H9 (cell line): ENCODE measurements around the gene BOD1. TPM values are rescaled to one million over a fixed set of nuclear protein-coding genes. Genes with fewer than 3 reads are reported as not detected.

Experiments
- DNase-seq: peaks from one replicate; pipeline ENCODE4 v3.0.0-alpha.2; 2017
- H2AFZ ChIP-seq: one replicate; pipeline ENCODE4 v1.6.1; 2013; ENCODE audit warnings: mild to moderate bottlenecking, low read length, control low read depth, moderate library complexity
- H2AK5ac ChIP-seq: 2 replicates; pipeline ENCODE4 v1.6.1; 2013; ENCODE audit warnings: low read length, control low read depth, mixed read lengths; ENCODE audit not compliant: insufficient read length
- H2BK120ac ChIP-seq: one replicate; pipeline ENCODE4 v1.6.1; 2013; ENCODE audit warnings: low read depth, mild to moderate bottlenecking, low read length, control low read depth, inconsistent platforms; ENCODE audit not compliant: poor library complexity, severe bottlenecking
- H2BK12ac ChIP-seq: 2 replicates; pipeline ENCODE4 v1.6.1; 2013; ENCODE audit warnings: low read length, control low read depth, mixed read lengths, low read depth; ENCODE audit not compliant: insufficient read length
- H2BK15ac ChIP-seq: 2 replicates; pipeline ENCODE4 v1.6.1; 2013; ENCODE audit warnings: low read depth, low read length, control low read depth
- H2BK20ac ChIP-seq: one replicate; pipeline ENCODE4 v1.6.1; 2013; ENCODE audit warnings: low read depth, mild to moderate bottlenecking, low read length, control low read depth, inconsistent platforms; ENCODE audit not compliant: poor library complexity, severe bottlenecking
- H2BK5ac ChIP-seq: 2 replicates; pipeline ENCODE4 v1.6.1; 2013; ENCODE audit warnings: low read length, control low read depth, mixed read lengths; ENCODE audit not compliant: insufficient read length
- H3K14ac ChIP-seq: 2 replicates; pipeline ENCODE4 v1.6.1; 2013; ENCODE audit warnings: low read length, control low read depth; ENCODE audit not compliant: insufficient read depth
- H3K18ac ChIP-seq: 2 replicates; pipeline ENCODE4 v1.6.1; 2013; ENCODE audit warnings: low read depth, mild to moderate bottlenecking, mixed read lengths, low read length, control low read depth; ENCODE audit not compliant: insufficient read length
- H3K23ac ChIP-seq: 2 replicates; pipeline ENCODE4 v1.6.1; 2013; ENCODE audit warnings: low read length, control low read depth, mixed read lengths, low read depth; ENCODE audit not compliant: insufficient read length
- H3K23me2 ChIP-seq: 2 replicates; pipeline ENCODE4 v1.6.1; 2013; ENCODE audit warnings: low read depth, mild to moderate bottlenecking, mixed read lengths, low read length, control low read depth; ENCODE audit not compliant: insufficient read length, poor library complexity, severe bottlenecking
- H3K27ac ChIP-seq: 2 replicates; pipeline ENCODE4 v1.5.1; 2013; ENCODE audit warnings: low read length, control low read depth, mixed read lengths, low read depth; ENCODE audit not compliant: insufficient read length
- H3K27me3 ChIP-seq: 2 replicates; pipeline ENCODE4 v1.6.1; 2013; ENCODE audit warnings: low read length, control low read depth, inconsistent platforms; ENCODE audit not compliant: insufficient read depth
- H3K4ac ChIP-seq: 2 replicates; pipeline ENCODE4 v1.6.1; 2013; ENCODE audit warnings: low read depth, mild to moderate bottlenecking, control low read depth, inconsistent platforms, low read length, moderate library complexity
- H3K4me1 ChIP-seq: 2 replicates; pipeline ENCODE4 v1.6.1; 2013; ENCODE audit warnings: low read length, control low read depth, inconsistent platforms; ENCODE audit not compliant: insufficient read depth
- H3K4me2 ChIP-seq: 2 replicates; pipeline ENCODE4 v1.6.1; 2013; ENCODE audit warnings: low read length, control low read depth, mixed read lengths; ENCODE audit not compliant: insufficient read length, insufficient read depth
- H3K56ac ChIP-seq: 2 replicates; pipeline ENCODE4 v1.6.1; 2013; ENCODE audit warnings: low read depth, mild to moderate bottlenecking, mixed read lengths, low read length, control low read depth; ENCODE audit not compliant: insufficient read length
- H3K79me1 ChIP-seq: 2 replicates; pipeline ENCODE4 v1.6.1; 2013; ENCODE audit warnings: low read depth, mild to moderate bottlenecking, moderate library complexity, low read length, control low read depth, inconsistent platforms; ENCODE audit not compliant: insufficient read depth, poor library complexity, severe bottlenecking
- H3K79me2 ChIP-seq: 2 replicates; pipeline ENCODE4 v1.6.1; 2013; ENCODE audit warnings: low read length, control low read depth, inconsistent platforms; ENCODE audit not compliant: insufficient read depth
- H3K9ac ChIP-seq: 2 replicates; pipeline ENCODE4 v1.6.1; 2013; ENCODE audit warnings: low read length, control low read depth, mixed read lengths; ENCODE audit not compliant: insufficient read length; ENCODE audit errors: extremely low read depth
- H3K9me3 ChIP-seq: one replicate; pipeline ENCODE4 v1.6.1; 2013; ENCODE audit warnings: low read depth, low read length, inconsistent platforms; ENCODE audit not compliant: control insufficient read depth
- H3T11ph ChIP-seq: one replicate; pipeline ENCODE4 v1.6.1; 2013; ENCODE audit warnings: mild to moderate bottlenecking, low read length, control low read depth, inconsistent platforms
- H4K20me1 ChIP-seq: one replicate; pipeline ENCODE4 v1.6.1; 2013; ENCODE audit not compliant: control insufficient read depth, insufficient read length, insufficient read depth
- H4K5ac ChIP-seq: 2 replicates; pipeline ENCODE4 v1.6.1; 2013; ENCODE audit warnings: low read depth, mild to moderate bottlenecking, mixed read lengths, low read length, control low read depth; ENCODE audit not compliant: insufficient read length
- H4K8ac ChIP-seq: replicated peaks from 2 replicates; pipeline ENCODE4 v1.6.1; 2013; ENCODE audit warnings: low read length, control low read depth, mixed read lengths, low read depth; ENCODE audit not compliant: insufficient read length
- H4K91ac ChIP-seq: 2 replicates; pipeline ENCODE4 v1.6.1; 2013; ENCODE audit warnings: low read depth, mild to moderate bottlenecking, moderate library complexity, mixed read lengths, low read length, control low read depth; ENCODE audit not compliant: insufficient read length
- H3K27ac Mint-ChIP-seq, 3 experiments: 2 replicates in 2 of 3; 3 replicates in 1 of 3; pipeline ENCODE4 v1.8.0; 2020 to 2021; ENCODE audit warnings: mixed read lengths in 3 of 3, mild to moderate bottlenecking in 1 of 3, moderate library complexity in 1 of 3
- H3K27me3 Mint-ChIP-seq: 2 replicates; pipeline ENCODE4 v1.8.0; 2021; ENCODE audit warnings: low read depth, mild to moderate bottlenecking, moderate library complexity, mixed read lengths
- H3K36me3 Mint-ChIP-seq, 3 experiments: 2 replicates in 2 of 3; 3 replicates in 1 of 3; pipeline ENCODE4 v1.8.0; 2020 to 2021; ENCODE audit warnings: low read depth in 3 of 3, mixed read lengths in 3 of 3; ENCODE audit not compliant: insufficient read depth in 1 of 3
- H3K4me1 Mint-ChIP-seq, 2 experiments: 2 replicates each; pipeline ENCODE4 v1.8.0; 2020; ENCODE audit warnings: mixed read lengths in 2 of 2
- H3K4me3 Mint-ChIP-seq, 2 experiments: 2 replicates in 1 of 2; 3 replicates in 1 of 2; pipeline ENCODE4 v1.8.0; 2020 to 2021; ENCODE audit warnings: mild to moderate bottlenecking in 2 of 2, mixed read lengths in 2 of 2, moderate library complexity in 1 of 2
- H3K9me3 Mint-ChIP-seq, 2 experiments: 2 replicates in 1 of 2; 3 replicates in 1 of 2; pipeline ENCODE4 v1.8.0; 2020; ENCODE audit warnings: mild to moderate bottlenecking in 2 of 2, mixed read lengths in 2 of 2, moderate library complexity in 1 of 2
- WGBS: extraction: QIAGEN DNeasy Blood & Tissue Kit; methylation state at CpG from one replicate; pipeline ENCODE4 v1.1.7; 2013; ENCODE audit warnings: missing lambda C conversion rate, low lambda C conversion rate, mixed read lengths; ENCODE audit not compliant: insufficient read length; ENCODE audit errors: extremely low coverage; 5-methylcytosine and 5-hydroxymethylcytosine counted together
- total RNA-seq: library from RNA; stranded (reverse); gene quantifications from 2 replicates; pipeline ENCODE4 v1.2.1, GENCODE V29; 2021
- TF ChIP-seq, protein P1 (sequence below): fragments of 200-600 bp; sonication (generic); conservative IDR thresholded peaks from 3 replicates; pipeline ENCODE4 v1.8.0; 2021; ENCODE audit warnings: antibody characterized with exemption, mild to moderate bottlenecking

Gene BOD1
- total RNA-seq, 1 experiment from 2014 or later: 121 TPM

DNA sequence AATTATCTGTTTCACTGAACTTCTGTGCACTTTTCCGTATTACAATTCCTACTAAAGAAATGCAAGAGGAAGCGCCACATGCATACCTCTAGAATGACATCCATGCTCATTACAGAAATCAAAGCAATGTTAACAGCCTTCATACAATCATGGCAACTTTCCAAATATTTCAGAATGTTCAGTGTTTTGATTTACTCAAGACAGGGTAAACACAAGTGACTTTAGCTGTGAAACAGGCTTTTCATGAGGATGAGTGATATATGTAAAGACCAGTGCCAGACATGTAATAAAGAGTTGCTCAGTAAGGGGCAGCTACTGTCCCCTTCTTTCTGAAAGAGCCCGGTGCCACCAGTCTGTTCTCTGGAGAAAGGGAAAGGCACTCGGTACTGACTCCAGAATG lies 4.7 kb downstream of the BOD1 start:
- Histone ChIP-seq H4K5ac (no peak overlapping the region), H2AFZ (no peak overlapping the region), H4K20me1 (no peaks in the 10 kb centered on the region), H3T11ph (no peak overlapping the region), H4K91ac (no peak overlapping the region), H2BK5ac (no peak overlapping the region), H3K4ac (no peak overlapping the region), H3K4me1 (peaks cover 5% of the 10 kb centered on the region), H2BK120ac (no peak overlapping the region), H2BK15ac (no peak overlapping the region), H3K23me2 (peaks cover 4% of the 10 kb centered on the region), H3K79me1 (peaks cover 6% of the 10 kb centered on the region), H3K79me2 (peaks cover 54% of the 10 kb centered on the region), H3K27ac (no peak overlapping the region), H2BK20ac (no peak overlapping the region), H2BK12ac (no peak overlapping the region), H3K23ac (no peak overlapping the region), H2AK5ac (no peak overlapping the region), H3K18ac (no peak overlapping the region), H4K8ac (no peak overlapping the region), H3K14ac (no peak overlapping the region), H3K9ac (no peak overlapping the region), H3K4me2 (no peak overlapping the region), H3K27me3 (no peaks in the 10 kb centered on the region), H3K9me3 (no peaks in the 10 kb centered on the region), H3K56ac (no peak overlapping the region)
- no peaks in the 10 kb centered on the region for H3K27me3 Mint-ChIP-seq
- no CpG with 5 or more reads among the region's 4 CpGs for WGBS
- no peaks in the 10 kb centered on the region for H3K9me3 Mint-ChIP-seq
- H3K4me1 Mint-ChIP-seq: peaks cover 25 to 30% of the 10 kb centered on the region in 2 experiments
- TF ChIP-seq, protein P1, sequence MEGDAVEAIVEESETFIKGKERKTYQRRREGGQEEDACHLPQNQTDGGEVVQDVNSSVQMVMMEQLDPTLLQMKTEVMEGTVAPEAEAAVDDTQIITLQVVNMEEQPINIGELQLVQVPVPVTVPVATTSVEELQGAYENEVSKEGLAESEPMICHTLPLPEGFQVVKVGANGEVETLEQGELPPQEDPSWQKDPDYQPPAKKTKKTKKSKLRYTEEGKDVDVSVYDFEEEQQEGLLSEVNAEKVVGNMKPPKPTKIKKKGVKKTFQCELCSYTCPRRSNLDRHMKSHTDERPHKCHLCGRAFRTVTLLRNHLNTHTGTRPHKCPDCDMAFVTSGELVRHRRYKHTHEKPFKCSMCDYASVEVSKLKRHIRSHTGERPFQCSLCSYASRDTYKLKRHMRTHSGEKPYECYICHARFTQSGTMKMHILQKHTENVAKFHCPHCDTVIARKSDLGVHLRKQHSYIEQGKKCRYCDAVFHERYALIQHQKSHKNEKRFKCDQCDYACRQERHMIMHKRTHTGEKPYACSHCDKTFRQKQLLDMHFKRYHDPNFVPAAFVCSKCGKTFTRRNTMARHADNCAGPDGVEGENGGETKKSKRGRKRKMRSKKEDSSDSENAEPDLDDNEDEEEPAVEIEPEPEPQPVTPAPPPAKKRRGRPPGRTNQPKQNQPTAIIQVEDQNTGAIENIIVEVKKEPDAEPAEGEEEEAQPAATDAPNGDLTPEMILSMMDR: no peak
- H3K27ac Mint-ChIP-seq: no peak overlapping the region
- H3K4me3 Mint-ChIP-seq: no peak overlapping the region
- H3K36me3 Mint-ChIP-seq: peaks cover 52 to 78% (median 69%) of the 10 kb centered on the region in 3 experiments
- no peak for DNase-seq
